GM21423 (cell line): ENCODE data around the gene MRPL27.
"Not testable (repeated sequence)": the region's sequence is repeated elsewhere in the genome, so short reads cannot be mapped to it uniquely, and the experiment has no call there.

Experiments
- ATAC-seq: cut with Tn5 transposase; IDR thresholded peaks from one replicate; pipeline ENCODE4 v1.9.1; 2021; ENCODE audit warnings: mild to moderate bottlenecking, moderate library complexity; ENCODE audit not compliant: unreplicated experiment

Gene MRPL27

GRCh38 chr17:50372758-50373556 is at the start of gene MRPL27, which contains the start of gene EME1:
Gene MRPL27 (minus strand): TSS chr17:50373184. CDS start chr17:50373170, 14 bp downstream.
Gene EME1 (plus strand): TSS chr17:50373229. CDS start chr17:50375209, 1,980 bp downstream.
- peak; percentile 91 for ATAC-seq

- no peak for ATAC-seq
Observed at GRCh38 chr17:50422738-50423137, 49.8 kb upstream of the MRPL27 start.

GRCh38 chr17:50421308-50422051 is 48.5 kb upstream of the MRPL27 start:
- no peak for ATAC-seq

GRCh38 chr17:50420419-50421112 is 47.6 kb upstream of the MRPL27 start:
- ATAC-seq = no peak

- ATAC-seq = not testable (repeated sequence)
Observed at GRCh38 chr17:50419577-50419976, 46.6 kb upstream of the MRPL27 start.

- no peak for ATAC-seq
Observed at GRCh38 chr17:50414808-50415207, 41.8 kb upstream of the MRPL27 start.

- ATAC-seq = no peak
Observed at GRCh38 chr17:50412188-50412732, 39.3 kb upstream of the MRPL27 start.

GRCh38 chr17:50407921-50408320 is 34.9 kb upstream of the MRPL27 start:
- ATAC-seq = no peak

- ATAC-seq = no peak
Observed at GRCh38 chr17:50406578-50406977, 33.6 kb upstream of the MRPL27 start.

GRCh38 chr17:50405351-50405750 is 32.4 kb upstream of the MRPL27 start:
- not testable (repeated sequence) for ATAC-seq

GRCh38 chr17:50399591-50399990 is 26.6 kb upstream of the MRPL27 start:
- ATAC-seq = not testable (repeated sequence)

- not testable (repeated sequence) for ATAC-seq
Observed at GRCh38 chr17:50398672-50399071, 25.7 kb upstream of the MRPL27 start.

- no peak for ATAC-seq
Observed at GRCh38 chr17:50397919-50398285, 24.9 kb upstream of the MRPL27 start.

GRCh38 chr17:50397111-50397918 is 24.3 kb upstream of the MRPL27 start, which contains the start of gene LRRC59:
Gene LRRC59 (minus strand): TSS chr17:50397523. CDS start chr17:50397317, 206 bp downstream.
- ATAC-seq = peak; percentile 93

GRCh38 chr17:50396261-50397110 is 23.5 kb upstream of the MRPL27 start:
- ATAC-seq = no peak

- no peak for ATAC-seq
Observed at GRCh38 chr17:50394711-50395110, 21.7 kb upstream of the MRPL27 start.

GRCh38 chr17:50393700-50394099 is 20.7 kb upstream of the MRPL27 start:
- ATAC-seq = no peak

- ATAC-seq = no peak
Observed at GRCh38 chr17:50392621-50393020, 19.6 kb upstream of the MRPL27 start.

GRCh38 chr17:50389534-50389933 is 16.6 kb upstream of the MRPL27 start:
- no peak for ATAC-seq
